ENCODE results near the gene PIP4K2C. TPM values are rescaled to one million over a fixed set of nuclear protein-coding genes. Genes with fewer than 3 reads are reported as not detected.
A peak's percentile ranks its signal among the peaks of the same experiment; 100 is the strongest.
"Not testable (repeated sequence)": the region's sequence is repeated elsewhere in the genome, so short reads cannot be mapped to it uniquely, and the experiment has no call there.

Gene PIP4K2C
- total and polyA plus RNA-seq, 4 donors, result 14.5 to 28.4 (median 26.1) TPM

GRCh38 chr12:57630891-57631433 is 40.0 kb downstream of the PIP4K2C start:
- H3K27me3 ChIP-seq (ENCODE audit: control insufficient read depth in 1 of 2, insufficient read depth in 2 of 2, low read length in 1 of 2), result no peaks in the 10 kb centered on the region
- H3K4me1 ChIP-seq (ENCODE audit: control insufficient read depth in 1 of 2, insufficient read depth in 2 of 2, low read length in 2 of 2), result no peaks in the 10 kb centered on the region

DNA sequence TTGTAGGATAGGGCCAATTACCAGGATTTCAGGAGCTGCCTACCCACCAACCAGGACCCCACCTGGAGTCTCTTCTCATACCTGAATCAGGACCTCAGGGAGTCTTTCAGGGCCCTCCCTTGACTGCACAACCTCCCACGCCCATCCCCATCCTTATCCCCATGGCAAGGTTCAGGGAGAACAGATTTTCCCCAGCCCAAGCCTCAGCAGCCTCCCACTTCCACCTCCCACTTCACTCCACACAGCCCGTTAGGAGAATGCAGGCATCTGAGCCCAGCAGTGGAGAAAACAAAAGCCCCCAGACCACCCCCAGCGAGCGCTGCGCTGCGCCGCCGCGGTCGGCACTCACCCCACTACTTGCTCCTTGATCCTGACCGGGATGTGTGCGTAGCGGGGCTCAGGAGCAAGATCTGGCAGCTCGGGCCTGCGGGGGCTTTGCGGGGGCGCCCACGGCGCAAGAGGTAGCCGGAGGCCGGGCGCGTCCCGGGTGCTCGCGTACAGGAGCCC is 40.6 kb downstream of the PIP4K2C start:
- 13 to 17% methylated on average over 26 of the region's 26 CpGs for WGBS, 2 donors
- ATAC-seq (ENCODE audit: low FRiP score) (no peak), DNase-seq (no peak)
- Histone ChIP-seq H3K4me1 (ENCODE audit: control insufficient read depth in 1 of 2, insufficient read depth in 2 of 2, low read length in 2 of 2) (no peaks in the 10 kb centered on the region), H3K9me3 (ENCODE audit: control insufficient read depth, low read length) (no peaks in the 10 kb centered on the region), H3K4me3 (ENCODE audit: low read length in 2 of 2) (no peak overlapping the region), H3K36me3 (ENCODE audit: control insufficient read depth in 1 of 2, insufficient read depth in 2 of 2, low read length in 1 of 2) (no peaks in the 10 kb centered on the region), H3K27me3 (ENCODE audit: control insufficient read depth in 1 of 2, insufficient read depth in 2 of 2, low read length in 1 of 2) (no peaks in the 10 kb centered on the region), H3K27ac (ENCODE audit: low read depth in 1 of 2, low read length in 2 of 2) (no peak overlapping the region)
- intact Hi-C loops (cut with DNase I), result no loop called here

More at GRCh38 chr12:57630891-57631433, 40.0 kb downstream of the PIP4K2C start:
- no peak overlapping the region for H3K27ac ChIP-seq (ENCODE audit: low read depth in 1 of 2, low read length in 2 of 2)
- no peak overlapping the region for H3K4me3 ChIP-seq (ENCODE audit: low read length in 2 of 2)
- ATAC-seq (ENCODE audit: low FRiP score) (no peak), DNase-seq (no peak)
- WGBS, 2 donors, result 86 to 88% methylated on average over 6 of the region's 6 CpGs
- no peaks in the 10 kb centered on the region for H3K9me3 ChIP-seq (ENCODE audit: control insufficient read depth, low read length)
- no peaks in the 10 kb centered on the region for H3K36me3 ChIP-seq (ENCODE audit: control insufficient read depth in 1 of 2, insufficient read depth in 2 of 2, low read length in 1 of 2)
- intact Hi-C loops (cut with DNase I), result no loop called here

DNA sequence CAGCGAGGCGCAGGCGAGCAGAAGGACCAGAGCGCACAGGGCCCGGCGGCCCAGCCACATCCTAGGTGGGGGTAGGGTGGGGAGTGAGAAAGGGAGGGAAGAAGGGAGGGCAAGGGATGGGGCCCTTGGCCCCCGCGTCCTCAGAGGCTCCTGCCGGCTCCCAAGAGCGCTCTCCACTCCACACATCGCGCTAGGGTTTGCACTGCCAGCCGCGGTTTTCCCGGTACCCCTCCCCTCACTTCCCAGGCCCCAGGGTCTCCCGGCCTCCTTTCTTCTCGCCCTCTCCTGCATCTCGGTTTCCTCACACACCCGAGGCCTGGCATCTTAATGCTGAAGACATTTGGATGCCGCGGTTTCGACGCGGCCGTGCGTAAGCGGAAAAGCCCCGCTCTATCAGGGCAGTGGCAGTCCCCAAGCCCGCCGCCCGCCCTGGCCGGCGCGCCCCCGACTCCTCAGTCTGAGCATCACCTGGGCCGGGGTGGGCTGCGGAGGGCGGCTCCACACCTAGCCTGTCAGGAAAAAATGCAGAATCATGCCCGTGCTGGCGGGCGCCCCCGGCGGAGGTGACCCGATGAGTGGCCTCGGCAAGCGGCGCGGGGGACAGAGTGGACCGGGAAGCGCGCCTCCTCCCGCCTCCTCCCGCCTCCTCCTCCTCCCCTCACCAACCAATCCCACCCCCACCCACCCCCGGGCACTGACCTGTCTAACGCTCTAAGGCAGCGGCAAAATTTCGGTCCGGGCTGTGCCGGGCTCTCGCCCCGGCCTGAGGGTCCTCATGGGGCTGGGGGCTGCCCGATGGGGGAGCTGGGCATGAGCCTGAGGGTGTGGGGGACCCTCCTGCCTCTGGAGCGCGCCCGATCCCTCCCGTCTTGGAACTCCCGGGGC is 41.3 kb downstream of the PIP4K2C start:
- Histone ChIP-seq H3K36me3 (ENCODE audit: control insufficient read depth in 1 of 2, insufficient read depth in 2 of 2, low read length in 1 of 2) (no peaks in the 10 kb centered on the region), H3K4me1 (ENCODE audit: control insufficient read depth in 1 of 2, insufficient read depth in 2 of 2, low read length in 2 of 2) (no peaks in the 10 kb centered on the region), H3K27ac (ENCODE audit: low read depth in 1 of 2, low read length in 2 of 2) (no peak overlapping the region), H3K27me3 (ENCODE audit: control insufficient read depth in 1 of 2, insufficient read depth in 2 of 2, low read length in 1 of 2) (no peaks in the 10 kb centered on the region), H3K4me3 (ENCODE audit: low read length in 2 of 2) (peak overlapping the region; percentile 15 to 75), H3K9me3 (ENCODE audit: control insufficient read depth, low read length) (no peaks in the 10 kb centered on the region)
- intact Hi-C loops (cut with DNase I), result no loop called here
- WGBS, 2 donors, result 1% methylated on average over 47 to 67 of the region's 67 CpGs
- ATAC-seq (ENCODE audit: low FRiP score) (peak; percentile 65), DNase-seq (peak in 1 of 2 donors; percentile 49)

- intact Hi-C loops (cut with DNase I), result no loop called here
- Histone ChIP-seq H3K36me3 (ENCODE audit: control insufficient read depth in 1 of 2, insufficient read depth in 2 of 2, low read length in 1 of 2) (no peaks in the 10 kb centered on the region), H3K27me3 (ENCODE audit: control insufficient read depth in 1 of 2, insufficient read depth in 2 of 2, low read length in 1 of 2) (no peaks in the 10 kb centered on the region), H3K27ac (ENCODE audit: low read depth in 1 of 2, low read length in 2 of 2) (no peak within 1 kb of the TSS), H3K4me3 (ENCODE audit: low read length in 2 of 2) (peak within 1 kb of the TSS; percentile 15 to 75), H3K9me3 (ENCODE audit: control insufficient read depth, low read length) (no peaks in the 10 kb centered on the region), H3K4me1 (ENCODE audit: control insufficient read depth in 1 of 2, insufficient read depth in 2 of 2, low read length in 2 of 2) (no peaks in the 10 kb centered on the region)
- WGBS, 2 donors, result 3% methylated on average over 58 of the region's 58 CpGs
- ATAC-seq (ENCODE audit: low FRiP score) (peak; percentile 88), DNase-seq (peak in 1 of 2 donors; percentile 91)
Observed at GRCh38 chr12:57632958-57633840, 42.2 kb downstream of the PIP4K2C start, which contains the start of gene B4GALNT1. B4GALNT1 (minus strand) TSS chr12:57633201; CDS start chr12:57632132, 1,069 bp downstream.

GRCh38 chr12:57636731-57637130 is 45.7 kb downstream of the PIP4K2C start:
- 82 to 85% methylated on average over 9 of the region's 9 CpGs for WGBS, 2 donors

DNA sequence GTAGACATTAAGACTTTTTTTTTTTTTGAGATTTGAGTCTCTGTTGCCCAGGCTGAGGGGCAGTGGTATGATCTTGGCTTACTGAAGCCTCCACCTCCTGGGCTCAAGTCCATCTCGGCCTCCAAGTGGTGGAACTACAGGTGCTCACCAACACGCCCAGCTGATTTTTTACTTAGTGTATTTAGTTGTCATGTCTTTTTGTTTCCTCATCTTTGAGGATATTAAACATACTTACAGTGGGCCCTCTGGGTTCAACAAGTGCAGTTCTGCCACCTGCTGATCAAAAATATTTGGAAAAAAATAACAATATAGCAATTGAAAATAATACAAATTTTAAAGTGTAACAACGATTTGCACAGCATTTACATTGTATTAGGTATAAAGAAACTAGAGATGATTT is 46.4 kb downstream of the PIP4K2C start:
- no peak overlapping the region for H3K27ac ChIP-seq (ENCODE audit: low read depth in 1 of 2, low read length in 2 of 2)
- no peaks in the 10 kb centered on the region for H3K36me3 ChIP-seq (ENCODE audit: control insufficient read depth in 1 of 2, insufficient read depth in 2 of 2, low read length in 1 of 2)
- intact Hi-C loops (cut with DNase I), result no loop called here
- 68 to 76% methylated on average over 3 of the region's 3 CpGs for WGBS, 2 donors
- ATAC-seq (ENCODE audit: low FRiP score) (no peak), DNase-seq (no peak)
- no peaks in the 10 kb centered on the region for H3K4me1 ChIP-seq (ENCODE audit: control insufficient read depth in 1 of 2, insufficient read depth in 2 of 2, low read length in 2 of 2)
- peaks cover 0 to 1% of the 10 kb centered on the region in 2 donors for H3K27me3 ChIP-seq (ENCODE audit: control insufficient read depth in 1 of 2, insufficient read depth in 2 of 2, low read length in 1 of 2)
- H3K9me3 ChIP-seq (ENCODE audit: control insufficient read depth, low read length), result no peaks in the 10 kb centered on the region
- no peak overlapping the region for H3K4me3 ChIP-seq (ENCODE audit: low read length in 2 of 2)

More at GRCh38 chr12:57636731-57637130, 45.7 kb downstream of the PIP4K2C start:
- H3K27ac ChIP-seq (ENCODE audit: low read depth in 1 of 2, low read length in 2 of 2); H3K4me3 ChIP-seq (ENCODE audit: low read length in 2 of 2); intact Hi-C loops (cut with DNase I); H3K27me3 ChIP-seq (ENCODE audit: control insufficient read depth in 1 of 2, insufficient read depth in 2 of 2, low read length in 1 of 2); H3K9me3 ChIP-seq (ENCODE audit: control insufficient read depth, low read length); H3K36me3 ChIP-seq (ENCODE audit: control insufficient read depth in 1 of 2, insufficient read depth in 2 of 2, low read length in 1 of 2); DNase-seq; H3K4me1 ChIP-seq (ENCODE audit: control insufficient read depth in 1 of 2, insufficient read depth in 2 of 2, low read length in 2 of 2); ATAC-seq (ENCODE audit: low FRiP score): not testable (repeated sequence)

- peaks cover 0 to 1% of the 10 kb centered on the region in 2 donors for H3K27me3 ChIP-seq (ENCODE audit: control insufficient read depth in 1 of 2, insufficient read depth in 2 of 2, low read length in 1 of 2)
- H3K27ac ChIP-seq (ENCODE audit: low read depth in 1 of 2, low read length in 2 of 2), result no peak overlapping the region
- DNase-seq (no peak), ATAC-seq (ENCODE audit: low FRiP score) (no peak)
- H3K4me1 ChIP-seq (ENCODE audit: control insufficient read depth in 1 of 2, insufficient read depth in 2 of 2, low read length in 2 of 2), result no peaks in the 10 kb centered on the region
- intact Hi-C loops (cut with DNase I), result no loop called here
- H3K9me3 ChIP-seq (ENCODE audit: control insufficient read depth, low read length), result no peaks in the 10 kb centered on the region
- H3K4me3 ChIP-seq (ENCODE audit: low read length in 2 of 2), result no peak overlapping the region
- 89 to 92% methylated on average over 3 of the region's 3 CpGs for WGBS, 2 donors
- no peaks in the 10 kb centered on the region for H3K36me3 ChIP-seq (ENCODE audit: control insufficient read depth in 1 of 2, insufficient read depth in 2 of 2, low read length in 1 of 2)
Observed at GRCh38 chr12:57638096-57638495, 47.1 kb downstream of the PIP4K2C start.

All from aorta (tissue), 5 donors.